ENCODE measurements around the gene CRKL.

The CRKL gene

DNA sequence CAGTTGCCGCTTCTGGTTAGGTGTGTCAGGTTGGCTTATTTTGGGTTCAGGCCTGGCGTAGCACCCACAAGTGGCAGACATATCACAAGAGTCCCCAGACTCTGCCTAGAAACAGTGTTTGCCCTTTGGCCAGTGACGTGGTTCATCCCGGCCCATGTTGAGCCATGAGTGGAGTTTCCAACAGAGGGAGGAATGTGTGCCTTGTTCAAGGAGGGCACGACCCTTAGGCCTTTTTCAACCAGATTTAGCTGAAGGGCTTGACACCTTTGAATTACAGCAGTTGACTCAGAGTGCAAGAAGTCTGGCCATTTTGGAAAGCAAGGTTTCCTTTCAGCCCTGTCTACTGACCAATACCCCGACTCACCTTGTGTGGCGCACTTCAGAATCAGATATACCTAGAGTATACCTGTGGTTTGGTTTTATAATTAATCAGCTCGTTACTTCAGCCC lies 34.7 kb downstream of the CRKL start:
- DNase-seq (ENCODE audit: low read depth in 2 of 2) = no peak

DNA sequence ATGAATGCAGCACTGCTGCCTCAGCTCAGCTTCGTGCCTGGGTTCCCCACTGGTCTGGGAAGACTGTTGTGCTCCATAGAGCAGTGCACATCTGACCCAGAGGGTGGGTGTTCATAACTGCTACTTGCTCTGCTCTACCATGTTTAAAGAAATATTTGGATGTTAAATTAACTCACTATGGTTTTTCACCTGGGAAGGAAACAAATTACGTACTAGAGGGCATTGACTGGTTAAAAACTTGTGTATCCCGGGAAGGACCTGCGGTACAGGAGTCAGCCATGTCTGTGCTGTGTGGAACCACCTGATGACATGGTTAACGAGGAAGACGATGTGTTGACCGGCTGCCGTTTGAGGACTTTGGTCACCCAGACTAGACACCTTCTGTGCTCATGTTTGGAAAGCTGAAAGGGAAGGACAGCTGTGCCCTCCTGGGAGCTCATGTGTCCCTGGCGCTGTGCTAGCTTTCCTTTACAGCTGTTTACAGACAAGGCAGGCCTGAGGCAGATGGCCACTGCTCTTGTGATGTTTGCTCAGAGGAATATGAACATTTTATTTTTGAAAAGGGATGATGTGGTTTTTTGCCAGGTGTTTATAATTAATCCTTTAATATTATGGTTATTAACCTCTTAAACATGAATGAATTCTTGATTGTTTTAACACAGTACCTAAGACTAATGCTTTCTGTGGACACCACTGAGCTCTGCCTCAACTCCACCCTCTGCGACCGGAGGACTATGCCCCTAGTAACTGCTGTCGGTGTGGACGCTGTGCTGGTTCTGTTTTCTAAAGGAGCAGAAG lies 35.5 kb downstream of the CRKL start:
- DNase-seq (ENCODE audit: low read depth in 2 of 2) = no peak

DNA sequence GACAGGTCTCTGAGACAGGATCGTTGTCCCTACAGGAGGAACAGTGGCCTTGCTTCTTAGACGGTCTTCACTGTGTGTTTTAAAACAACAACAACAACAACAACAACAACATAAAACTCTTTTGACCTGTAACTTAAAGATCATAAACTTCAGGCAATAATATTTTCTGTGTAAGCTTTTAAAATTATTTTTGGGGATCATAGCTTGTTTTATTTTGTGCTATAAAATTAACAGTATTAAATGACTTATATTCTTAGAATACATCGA lies 36.1 kb downstream of the CRKL start:
- no peak for DNase-seq (ENCODE audit: low read depth in 2 of 2)

DNA sequence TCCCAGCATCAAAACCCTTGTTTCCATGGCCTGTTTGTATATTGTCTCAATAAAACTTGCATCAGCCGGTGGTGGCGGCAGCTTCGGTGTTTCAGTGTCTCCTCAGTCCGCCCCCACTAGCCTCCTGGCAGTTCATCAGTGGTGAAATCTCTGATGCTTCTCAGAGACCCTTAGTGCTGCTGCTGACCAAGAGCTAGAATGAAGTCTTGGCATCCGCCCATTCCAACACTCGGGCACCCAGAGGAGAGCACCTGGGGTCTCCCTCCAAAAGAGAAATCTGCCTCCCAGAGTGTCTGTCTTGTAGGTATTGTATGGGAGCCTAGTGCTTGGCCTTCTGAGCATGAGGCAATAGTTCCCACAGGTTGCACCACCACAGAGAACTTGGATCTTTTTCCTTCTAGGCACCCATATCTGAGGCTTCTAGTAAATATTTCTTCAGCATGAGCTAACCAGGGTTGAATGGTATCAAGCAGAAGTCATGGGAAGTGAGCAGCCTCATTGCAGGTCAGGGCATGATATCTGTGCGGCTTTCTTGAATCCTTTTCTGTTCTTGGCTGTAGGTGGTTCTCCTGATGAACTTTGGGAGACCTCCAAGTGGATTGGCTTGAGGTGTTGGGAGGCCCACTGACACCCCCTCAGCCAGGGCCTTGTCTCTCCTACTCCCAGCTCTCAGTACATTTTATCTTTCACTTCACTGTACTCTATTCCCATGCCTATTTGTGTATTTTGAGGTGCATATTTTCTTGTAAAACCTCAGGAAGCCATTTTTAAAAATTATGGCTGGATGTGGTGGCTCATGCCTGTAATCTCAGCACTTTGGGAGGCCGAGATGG lies 36.7 kb downstream of the CRKL start:
- no peak for DNase-seq (ENCODE audit: low read depth in 2 of 2)

- no peak for DNase-seq (ENCODE audit: low read depth in 2 of 2)
These were observed 38.3 kb downstream of the CRKL start for GRCh38 chr22:20955548-20955947.

DNA sequence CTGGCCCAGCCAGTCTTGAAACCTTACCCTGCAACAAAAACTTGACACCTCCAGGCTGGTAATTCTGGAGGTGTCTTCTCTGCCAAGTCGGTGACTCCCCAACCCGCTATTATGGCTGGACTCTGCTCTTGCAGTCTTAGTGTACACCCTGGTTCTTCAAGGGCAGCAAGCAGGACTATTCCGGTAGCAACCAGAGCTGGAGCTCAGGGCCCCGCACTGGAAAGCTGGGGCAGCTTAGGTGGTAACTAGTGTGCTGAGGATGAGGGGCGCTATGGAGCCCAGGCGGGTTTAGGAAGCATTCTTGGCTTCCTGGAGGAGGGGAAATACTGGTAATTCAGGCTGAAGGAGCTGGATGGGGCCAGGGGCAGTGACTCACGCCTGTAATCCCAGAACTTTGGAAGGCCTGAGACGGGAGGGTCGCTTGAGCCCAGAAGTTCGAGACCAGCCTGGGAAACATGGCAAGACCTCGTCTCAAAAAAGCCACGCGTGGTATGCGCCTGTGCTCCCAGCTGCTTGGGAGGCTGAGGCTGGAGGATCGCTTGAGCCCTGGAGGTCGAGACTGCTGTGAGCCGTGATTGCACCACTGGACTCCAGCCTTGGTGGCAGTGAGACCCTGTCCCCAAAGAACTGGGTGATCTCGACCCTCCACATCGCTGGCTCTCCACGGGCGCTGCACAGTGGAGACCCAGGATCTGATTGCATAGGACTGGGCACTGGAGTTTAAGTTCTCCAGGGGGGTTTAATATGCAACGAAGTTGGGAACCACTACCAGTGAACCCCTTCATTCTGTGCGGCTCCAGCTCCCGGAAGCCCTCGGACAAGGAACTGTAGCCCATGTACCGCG lies 39.3 kb downstream of the CRKL start:
- DNase-seq (ENCODE audit: low read depth in 2 of 2) = no peak

DNA sequence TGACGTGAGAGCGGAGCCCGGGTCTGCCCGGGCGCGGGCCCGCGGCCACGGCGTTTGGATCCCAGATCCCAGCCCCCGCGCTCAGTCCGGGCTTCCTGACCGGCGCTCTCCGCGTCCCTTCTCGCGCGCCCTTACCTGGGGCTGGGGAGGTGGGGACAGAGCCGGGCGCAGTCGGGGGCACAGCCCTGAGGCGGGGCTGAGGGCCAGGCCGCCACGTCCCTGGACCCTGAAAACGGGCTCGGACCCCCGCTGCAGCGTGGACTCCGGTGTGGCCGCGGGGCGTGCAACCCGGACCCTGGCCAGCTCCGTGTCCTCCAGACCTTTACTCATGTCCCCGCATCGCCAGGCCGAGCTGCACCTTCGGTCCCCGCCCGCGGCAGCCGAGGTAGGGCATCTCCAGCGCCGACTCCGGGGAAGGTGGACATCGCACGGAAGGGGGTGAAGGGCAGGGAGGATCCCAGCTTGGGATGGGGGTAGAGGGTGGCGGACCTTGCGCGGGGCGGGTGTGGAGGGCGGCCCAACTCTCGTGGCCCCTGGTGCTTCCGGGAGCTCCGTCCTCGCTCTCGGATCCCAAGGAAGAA lies 40.0 kb downstream of the CRKL start:
- DNase-seq (ENCODE audit: low read depth in 2 of 2) = no peak

DNA sequence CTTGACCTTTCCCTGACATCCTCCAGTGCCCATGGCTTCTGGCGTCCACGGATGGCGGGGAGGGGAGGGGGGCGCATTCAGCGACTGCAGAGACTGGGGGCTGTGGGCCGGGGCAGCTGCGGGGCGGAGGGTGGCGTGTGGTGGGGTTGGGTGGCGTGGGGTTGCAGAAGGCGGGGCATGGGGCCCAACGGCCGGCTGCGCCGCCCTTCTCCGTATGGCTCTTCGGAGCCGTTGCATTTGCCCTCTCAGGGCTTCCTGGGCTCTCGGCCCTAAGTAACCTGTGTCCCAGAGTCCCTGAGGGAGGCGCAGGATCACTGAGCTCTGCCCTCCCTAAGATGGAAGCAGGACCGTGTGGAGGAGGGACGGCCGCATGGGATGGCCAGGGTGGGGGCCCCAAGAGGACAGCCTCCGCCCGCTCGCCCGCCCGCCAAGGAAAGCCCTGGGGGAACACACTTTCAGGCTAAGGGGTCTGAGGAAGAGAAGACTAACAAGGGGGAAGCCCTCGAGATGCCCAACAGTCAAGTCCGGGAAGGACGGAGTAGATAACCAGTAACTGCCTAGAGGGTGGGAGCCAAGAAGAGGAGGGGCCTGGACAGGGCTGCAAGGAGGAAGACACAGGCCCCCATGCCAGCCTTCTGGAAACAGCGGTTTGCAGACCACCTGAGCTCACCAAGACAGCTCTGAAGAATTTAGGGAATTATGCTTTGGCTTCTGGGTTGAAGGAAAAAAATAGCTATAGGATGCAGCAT lies 40.6 kb downstream of the CRKL start:
- DNase-seq (ENCODE audit: low read depth in 2 of 2) = no peak

DNA sequence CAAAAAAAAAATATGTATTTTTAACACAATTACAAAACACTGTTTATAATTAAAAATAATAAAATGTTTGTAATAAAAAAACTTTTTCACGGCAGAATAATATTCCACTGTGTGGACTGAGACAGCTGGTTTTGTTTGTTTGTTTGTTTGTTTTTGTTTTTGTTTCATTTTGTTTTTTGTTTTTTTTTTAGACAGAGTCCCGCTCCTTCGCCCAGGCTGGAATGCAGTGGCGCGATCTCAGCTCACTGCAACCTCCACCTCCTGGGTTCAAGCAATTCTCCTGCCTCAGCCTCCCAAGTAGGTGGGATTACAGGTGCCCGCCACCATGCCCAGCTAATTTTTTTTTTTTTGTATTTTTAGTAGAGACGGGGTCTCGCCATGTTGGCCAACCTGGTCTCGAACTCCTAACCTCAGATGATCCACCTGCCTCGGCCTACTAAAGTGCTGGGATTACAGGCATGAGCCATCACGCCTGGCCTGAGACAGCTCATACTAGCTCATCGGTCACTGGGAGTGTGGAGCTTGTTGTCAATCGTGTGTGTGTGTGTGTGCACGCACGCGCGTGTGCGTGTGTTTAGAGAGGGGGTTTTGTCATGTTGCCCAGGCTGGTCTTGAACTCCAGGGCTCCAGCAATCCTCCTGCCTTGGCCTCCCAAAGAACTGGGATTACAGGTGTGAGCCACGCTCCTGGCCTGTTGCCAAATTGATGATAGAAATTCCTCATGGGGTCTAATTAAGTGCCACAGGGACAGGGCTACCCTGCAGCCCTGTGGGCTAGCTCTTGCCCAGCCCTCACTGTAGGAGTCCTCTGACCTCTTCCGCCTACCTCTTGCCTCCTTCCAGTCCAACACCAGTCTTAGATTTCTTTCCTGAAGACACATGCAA lies 42.6 kb downstream of the CRKL start:
- no peak for DNase-seq (ENCODE audit: low read depth in 2 of 2)

GRCh38 chr22:20960609-20961008 lies 43.4 kb downstream of the CRKL start:
- no peak for DNase-seq (ENCODE audit: low read depth in 2 of 2)

DNA sequence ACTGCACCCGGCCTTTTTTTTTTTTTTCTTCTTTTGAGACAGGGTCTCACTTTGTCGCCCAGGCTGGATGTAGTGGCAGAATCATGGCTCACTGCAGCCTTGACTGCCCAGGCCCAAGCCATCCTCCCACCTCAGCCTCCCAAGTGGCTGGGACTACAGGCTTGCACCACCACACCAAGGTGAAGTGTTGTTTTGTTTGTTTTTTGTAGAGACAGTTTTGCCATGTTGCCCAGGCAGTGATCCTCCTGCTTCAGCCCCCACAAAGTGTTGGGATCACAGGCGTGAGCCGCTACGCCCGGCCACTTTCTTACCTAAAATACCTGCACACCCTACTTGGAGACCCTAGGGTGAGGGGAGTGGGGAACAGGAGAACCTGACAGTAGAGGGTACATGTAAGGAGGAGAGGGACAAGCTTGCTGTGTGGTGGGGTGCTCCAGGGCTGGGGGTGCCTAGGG lies 45.3 kb downstream of the CRKL start:
- DNase-seq (ENCODE audit: low read depth in 2 of 2) = no peak

DNA sequence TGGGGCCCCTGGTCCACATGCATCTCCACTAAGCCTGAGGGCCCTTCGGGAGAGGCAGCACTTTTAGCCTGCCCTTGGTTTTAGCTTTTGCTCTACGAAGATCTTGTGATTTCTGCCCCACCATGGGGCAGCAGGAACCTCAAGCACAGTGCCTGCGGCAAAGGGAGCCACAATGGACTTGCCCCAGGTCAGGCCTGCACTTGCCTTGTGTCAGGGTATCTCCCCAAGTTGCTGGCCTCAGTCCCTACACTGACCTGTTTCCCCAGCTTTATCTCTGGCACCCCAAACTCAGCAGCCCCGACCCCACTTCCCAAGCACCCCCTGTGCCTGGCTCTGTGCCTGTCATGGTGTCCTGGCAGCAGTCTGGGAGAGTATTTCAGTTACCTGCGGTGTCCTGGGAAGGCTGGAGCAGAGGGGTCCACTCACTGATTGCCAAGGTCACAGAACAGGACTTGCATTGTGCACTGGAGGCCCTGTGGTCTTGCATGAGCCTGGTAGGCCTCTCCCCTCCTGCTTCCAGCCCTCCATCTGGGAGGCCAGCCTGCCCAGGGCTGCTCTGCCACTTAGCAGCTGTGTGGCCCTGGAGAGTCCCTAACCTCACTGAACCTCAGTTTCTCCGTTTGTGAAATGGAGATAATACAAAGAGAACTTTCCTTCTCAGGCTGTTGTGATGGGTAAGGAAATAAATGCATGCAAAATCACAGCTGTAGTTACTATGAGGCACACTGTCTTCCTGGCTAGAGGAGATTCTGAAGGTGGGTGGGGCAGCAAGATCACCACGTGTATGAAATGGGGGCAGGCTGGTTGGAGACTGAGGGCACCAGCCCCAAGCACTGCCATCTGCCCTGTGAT lies 46.2 kb downstream of the CRKL start:
- no peak for DNase-seq (ENCODE audit: low read depth in 2 of 2)

DNA sequence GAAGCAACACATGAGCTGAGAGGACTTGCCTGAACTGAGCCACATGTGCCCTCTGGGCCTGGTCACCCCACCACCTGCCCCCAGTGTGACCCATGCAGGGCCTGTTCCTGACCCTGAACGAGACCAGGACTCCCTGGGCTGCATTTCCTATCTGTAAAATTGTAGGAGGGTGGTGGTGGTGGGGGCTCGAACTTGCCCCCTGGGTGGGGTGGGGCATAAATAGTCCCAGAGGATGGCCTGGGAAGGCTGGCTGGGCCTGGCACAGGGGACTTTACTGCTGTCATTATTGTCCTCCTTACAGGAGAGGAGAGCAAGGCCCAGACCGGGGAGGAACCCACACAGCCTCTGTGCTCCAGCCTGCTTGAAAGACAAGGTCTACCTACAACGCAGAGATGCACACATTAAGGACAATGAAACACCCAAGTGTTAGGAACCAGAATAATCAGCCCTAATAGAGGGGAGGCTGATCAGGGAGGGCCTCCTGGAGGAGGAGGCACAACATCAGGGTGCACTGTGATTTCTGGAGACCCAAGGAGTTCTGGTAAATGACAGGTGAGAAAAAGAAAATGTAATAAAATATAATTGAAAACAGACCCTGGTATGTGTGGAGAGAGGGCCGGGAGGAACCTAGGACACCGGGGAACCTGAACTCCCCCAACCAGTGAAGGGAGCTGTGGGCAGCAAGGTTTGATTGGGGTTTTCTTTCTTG lies 47.0 kb downstream of the CRKL start:
- DNase-seq (ENCODE audit: low read depth in 2 of 2) = no peak

- DNase-seq (ENCODE audit: low read depth in 2 of 2) = no peak
These were observed 47.5 kb downstream of the CRKL start for GRCh38 chr22:20964799-20965103.

DNA sequence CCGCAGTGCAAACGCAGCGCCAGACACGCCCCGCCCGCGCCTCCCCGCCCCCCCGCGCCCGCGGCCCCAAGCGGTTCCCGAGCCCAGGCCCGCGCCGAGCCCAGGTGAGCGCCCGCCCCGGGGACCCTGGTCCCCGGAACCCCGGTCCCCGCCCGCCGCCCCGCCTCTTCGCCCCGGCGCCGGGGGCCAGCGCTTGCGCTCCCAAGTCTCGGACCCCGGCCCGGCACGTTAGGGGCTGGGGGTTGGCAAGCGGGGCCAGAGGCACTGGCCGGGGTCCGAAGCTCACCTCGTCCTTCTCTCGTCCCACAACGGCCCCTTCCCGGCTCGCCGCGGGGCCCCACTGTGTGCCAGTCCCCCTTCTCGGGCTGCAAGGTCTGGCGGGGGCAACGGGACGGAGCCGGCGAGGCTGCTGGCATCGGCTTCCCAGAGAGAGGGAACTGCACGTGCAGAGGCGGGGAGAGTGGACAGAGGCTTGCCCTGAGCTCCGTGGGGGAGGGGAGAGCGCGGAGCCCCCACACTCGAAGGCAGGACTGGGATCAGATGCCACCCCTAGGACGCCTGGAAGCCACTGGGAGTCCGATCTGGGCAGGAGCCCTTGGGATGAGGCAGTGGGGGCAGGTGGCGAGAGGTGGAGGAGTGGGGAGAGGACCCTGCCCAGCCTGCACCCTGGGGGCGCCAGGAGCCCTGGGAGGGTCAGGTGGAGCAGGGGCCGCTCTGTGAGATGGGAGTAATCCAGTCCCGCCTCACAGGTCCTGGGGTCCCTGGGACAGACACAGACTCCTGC lies 48.1 kb downstream of the CRKL start:
- DNase-seq (ENCODE audit: low read depth in 2 of 2) = no peak

- DNase-seq (ENCODE audit: low read depth in 2 of 2) = no peak
These were observed 49.0 kb downstream of the CRKL start for GRCh38 chr22:20965888-20966855.

All from stimulated activated CD8-positive, alpha-beta memory T cell treated with anti-CD3 and anti-CD28 coated beads, Interleukin-15, amount 100 ng/mL, for 48 hours (primary cell).